A673 (cell line): ENCODE data around the gene EIF3I. TPM values are rescaled to one million over a fixed set of nuclear protein-coding genes. Genes with fewer than 3 reads are reported as not detected.

Experiments
- BruUV-seq: library from RNA; stranded (reverse); fragments of 400-500 nt; replicated peaks from 2 replicates; lab custom pipeline; 2021; lab: Mats Ljungman, UMichigan
- CTCF ChIA-PET: fragments of 300-600 bp; sonication (Branson Sonifier 250); formaldehyde crosslinking; loops from one replicate; lab custom pipeline; 2022; ENCODE audit warnings: antibody characterized with exemption; lab: Charles Lee
- POLR2A ChIA-PET: fragments of 300-600 bp; sonication (Branson Sonifier 250); formaldehyde crosslinking; loops from one replicate; lab custom pipeline; 2022; ENCODE audit warnings: antibody characterized with exemption; ENCODE audit not compliant: low non-redundant PET; lab: Charles Lee
- DNase-seq: peaks from one replicate; pipeline ENCODE4 v3.0.0-alpha.2; 2015; ENCODE audit warnings: low spot score
- H3K27ac ChIP-seq: fragments of 200-600 bp; sonication (generic); 2 replicates; pipeline ENCODE4 v1.5.1; 2016; ENCODE audit warnings: mixed run types, low read depth, mild to moderate bottlenecking, mixed read lengths, antibody characterized with exemption, low read length; ENCODE audit not compliant: poor library complexity, severe bottlenecking
- H3K27me3 ChIP-seq: fragments of 200-600 bp; sonication (generic); replicated peaks from 2 replicates; pipeline ENCODE4 v1.6.1; 2017; ENCODE audit warnings: mixed run types, low read depth, mild to moderate bottlenecking, mixed read lengths, antibody characterized with exemption, low read length; ENCODE audit not compliant: insufficient read depth, poor library complexity
- H3K36me3 ChIP-seq: fragments of 200-600 bp; sonication (generic); 2 replicates; pipeline ENCODE4 v1.6.1; 2016; ENCODE audit warnings: mixed run types, mild to moderate bottlenecking, mixed read lengths, antibody characterized with exemption, low read length; ENCODE audit not compliant: insufficient read depth, poor library complexity, severe bottlenecking
- H3K4me1 ChIP-seq: fragments of 200-600 bp; sonication (generic); 2 replicates; pipeline ENCODE4 v1.6.1; 2017; ENCODE audit warnings: mixed run types, mild to moderate bottlenecking, mixed read lengths, antibody characterized with exemption, low read length; ENCODE audit not compliant: insufficient read depth, poor library complexity, severe bottlenecking
- H3K4me3 ChIP-seq: fragments of 200-600 bp; sonication (generic); 2 replicates; pipeline ENCODE4 v1.5.1; 2016; ENCODE audit warnings: low read depth, mixed run types, mild to moderate bottlenecking, mixed read lengths, low read length; ENCODE audit not compliant: poor library complexity, severe bottlenecking
- H3K9me3 ChIP-seq: fragments of 200-600 bp; sonication (generic); 2 replicates; pipeline ENCODE4 v1.6.1; 2016; ENCODE audit warnings: mixed run types, low read depth, mild to moderate bottlenecking, mixed read lengths, antibody characterized with exemption, low read length; ENCODE audit not compliant: poor library complexity, severe bottlenecking
- CTCF ChIP-seq: fragments of 300-800, 200-600 bp; sonication (generic); conservative IDR thresholded peaks from 2 replicates; pipeline ENCODE4 v1.5.1; 2017; ENCODE audit warnings: low read depth, mild to moderate bottlenecking, antibody characterized with exemption, low read length, moderate library complexity, mixed read lengths
- EZH2 ChIP-seq: fragments of 200-600 bp; sonication (generic); IDR thresholded peaks from 2 replicates; pipeline ENCODE4 v1.6.1; 2017; ENCODE audit warnings: borderline replicate concordance, low read depth, mild to moderate bottlenecking, mixed read lengths, antibody characterized with exemption, low read length; ENCODE audit not compliant: poor library complexity, severe bottlenecking
- intact Hi-C: fragments of 100-400 bp; cut with micrococcal nuclease; formaldehyde crosslinking; loops from one replicate; pipeline ENCODE4 v1.10.0; 2022; ENCODE audit not compliant: unreplicated experiment
- total RNA-seq: library from RNA; stranded (reverse); gene quantifications from 2 replicates; pipeline ENCODE4 v1.2.3, GENCODE V29; 2021

EIF3I gene
- total RNA-seq, 1 experiment from 2014 or later, result 298 TPM

- POLR2A ChIA-PET, result no interaction called here
Observed at GRCh38 chr1:32249831-32250525, 27.8 kb downstream of the EIF3I start.

GRCh38 chr1:32250893-32251716 is 28.9 kb downstream of the EIF3I start, which contains the start of gene LCK:
Gene LCK (plus strand): TSS chr1:32251265. CDS start chr1:32274330, 23,065 bp downstream.
- Histone ChIP-seq H3K9me3 (no peaks in the 10 kb centered on the region), H3K27me3 (no peaks in the 10 kb centered on the region), H3K27ac (no peak within 1 kb of the TSS), H3K4me1 (peaks cover 4% of the 10 kb centered on the region), H3K36me3 (no peaks in the 10 kb centered on the region), H3K4me3 (no peak within 1 kb of the TSS)
- BruUV-seq, result no TSS peak
- DNase-seq, result no peak
- TF ChIP-seq CTCF, result no peak
- CTCF ChIA-PET, result no interaction called here
- intact Hi-C loops, result no loop called here
- POLR2A ChIA-PET, result no interaction called here

More at GRCh38 chr1:32249831-32250525, 27.8 kb downstream of the EIF3I start:
- no peak for DNase-seq
- CTCF ChIA-PET, result no interaction called here
- H3K27ac ChIP-seq, result no peak overlapping the region
- TF ChIP-seq EZH2, result no peak
- no peak for TF ChIP-seq CTCF
- H3K27me3 ChIP-seq, result no peaks in the 10 kb centered on the region
- no peaks in the 10 kb centered on the region for H3K9me3 ChIP-seq
- BruUV-seq, result no TSS peak
- H3K4me3 ChIP-seq, result no peak overlapping the region
- intact Hi-C loops, result no loop called here
- H3K36me3 ChIP-seq, result no peaks in the 10 kb centered on the region
- H3K4me1 ChIP-seq, result peaks cover 4% of the 10 kb centered on the region

GRCh38 chr1:32255072-32256071 is 33.2 kb downstream of the EIF3I start:
- Histone ChIP-seq H3K4me1 (no peaks in the 10 kb centered on the region), H3K27me3 (no peaks in the 10 kb centered on the region), H3K27ac (no peak overlapping the region), H3K4me3 (no peak overlapping the region), H3K9me3 (no peaks in the 10 kb centered on the region), H3K36me3 (no peaks in the 10 kb centered on the region)
- intact Hi-C loops, result no loop called here
- BruUV-seq, result no TSS peak
- TF ChIP-seq EZH2 (no peak), CTCF (no peak)
- CTCF ChIA-PET, result no interaction called here
- POLR2A ChIA-PET, result no interaction called here
- no peak for DNase-seq
